NCI-H82 treated with DMSO at 0.1 percent for 48 hours (cell line): ENCODE data around the gene ACADS.

Source experiments
- DNase-seq: peaks from one replicate; lab custom pipeline; 2025; ENCODE audit not compliant: unreplicated experiment; lab: John Stamatoyannopoulos, UW

Gene ACADS

DNA sequence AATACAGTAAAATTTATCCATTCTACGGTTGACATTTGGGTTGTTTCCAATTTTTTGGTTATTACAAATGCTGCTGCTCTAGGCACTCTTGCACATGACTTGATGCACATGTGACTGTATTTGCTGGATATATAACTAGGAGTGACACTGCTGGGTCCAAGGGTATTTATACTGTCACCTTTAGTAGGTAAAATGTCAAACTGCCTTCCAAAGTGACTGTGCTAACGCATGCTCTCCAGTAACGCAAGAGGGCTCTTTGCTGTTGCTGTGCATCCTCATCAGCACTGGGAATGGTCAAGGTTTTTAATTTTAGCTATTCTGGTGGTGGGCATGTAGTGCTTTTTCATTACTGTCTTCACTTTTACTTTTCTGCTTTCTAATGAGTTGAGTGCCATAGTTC lies 62.3 kb downstream of the ACADS start:
- no peak for DNase-seq
